SK-N-MC (cell line): ENCODE measurements around the gene CTBP2.

Experiments
- DNase-seq: peaks from one replicate; pipeline ENCODE4 v3.0.0-alpha.2; 2011; ENCODE audit warnings: low read depth, low spot score
- H3K27ac ChIP-seq: fragments of 200-600 bp; sonication (generic); 2 replicates; pipeline ENCODE4 v1.5.1; 2016; ENCODE audit warnings: mixed run types
- H3K36me3 ChIP-seq: fragments of 200-600 bp; sonication (generic); 2 replicates; pipeline ENCODE4 v1.6.1; 2017; ENCODE audit warnings: antibody characterized with exemption, low read length, mixed read lengths; ENCODE audit not compliant: insufficient read depth
- H3K4me3 ChIP-seq: fragments of 200-600 bp; sonication (generic); 2 replicates; pipeline ENCODE4 v1.5.1; 2016
- H3K9ac ChIP-seq: fragments of 200-600 bp; sonication (generic); 2 replicates; pipeline ENCODE4 v1.8.0; 2017; ENCODE audit warnings: mixed run types, mixed read lengths; ENCODE audit not compliant: insufficient read length
- H3K9me3 ChIP-seq: fragments of 200-600 bp; sonication (generic); 2 replicates; pipeline ENCODE4 v1.6.1; 2017; ENCODE audit warnings: low read depth, mild to moderate bottlenecking, antibody characterized with exemption, low read length, moderate library complexity, mixed read lengths
- EZH2 ChIP-seq: fragments of 200-600 bp; sonication (generic); IDR thresholded peaks from one replicate; pipeline ENCODE4 v1.6.1; 2017; ENCODE audit warnings: antibody characterized with exemption
- FOXP2 ChIP-seq: optimal IDR thresholded peaks from 2 replicates; pipeline ENCODE3; 2011; ENCODE audit warnings: mild to moderate bottlenecking, moderate library complexity; ENCODE audit not compliant: insufficient read depth; ENCODE audit errors: extremely low read length, control extremely low read depth
- POLR2AphosphoS5 ChIP-seq: IDR thresholded peaks from 2 replicates; pipeline ENCODE4 v1.6.1; 2012; ENCODE audit warnings: mild to moderate bottlenecking, low read depth, low read length, borderline replicate concordance

CTBP2 gene

GRCh38 chr10:125050383-125050782, 110.0 kb downstream of the CTBP2 start:
- no peak overlapping the region for H3K27ac ChIP-seq
- H3K9ac ChIP-seq, result no peak overlapping the region
- TF ChIP-seq FOXP2, result no peak
- TF ChIP-seq POLR2AphosphoS5, result no peak
- no peak for TF ChIP-seq EZH2
- H3K4me3 ChIP-seq, result no peak overlapping the region
- no peak for DNase-seq
- no peaks in the 10 kb centered on the region for H3K9me3 ChIP-seq
- H3K36me3 ChIP-seq, result no peaks in the 10 kb centered on the region

GRCh38 chr10:125049216-125049881, 111.0 kb downstream of the CTBP2 start:
- no peak overlapping the region for H3K4me3 ChIP-seq
- no peak overlapping the region for H3K9ac ChIP-seq
- no peaks in the 10 kb centered on the region for H3K36me3 ChIP-seq
- TF ChIP-seq FOXP2 (no peak), EZH2 (no peak), POLR2AphosphoS5 (no peak)
- H3K9me3 ChIP-seq, result no peaks in the 10 kb centered on the region
- H3K27ac ChIP-seq, result no peak overlapping the region
- DNase-seq, result no peak

GRCh38 chr10:125048094-125048864, 112.1 kb downstream of the CTBP2 start:
- Histone ChIP-seq H3K27ac (no peak overlapping the region), H3K4me3 (no peak overlapping the region), H3K9ac (no peak overlapping the region), H3K36me3 (no peaks in the 10 kb centered on the region), H3K9me3 (no peaks in the 10 kb centered on the region)
- DNase-seq, result no peak
- no peak for TF ChIP-seq EZH2
- no peak for TF ChIP-seq FOXP2
- TF ChIP-seq POLR2AphosphoS5, result no peak

- no peak overlapping the region for H3K9ac ChIP-seq
- H3K36me3 ChIP-seq, result no peaks in the 10 kb centered on the region
- no peaks in the 10 kb centered on the region for H3K9me3 ChIP-seq
- DNase-seq, result no peak
- H3K27ac ChIP-seq, result peak overlapping the region; percentile 31
- TF ChIP-seq POLR2AphosphoS5, result no peak
- no peak for TF ChIP-seq EZH2
- no peak for TF ChIP-seq FOXP2
- no peak overlapping the region for H3K4me3 ChIP-seq
Measured at GRCh38 chr10:125043841-125044658, 116.3 kb downstream of the CTBP2 start.

- H3K27ac ChIP-seq, result no peak overlapping the region
Measured at GRCh38 chr10:125041856-125042506, 118.4 kb downstream of the CTBP2 start.

GRCh38 chr10:125039354-125039769, 121.0 kb downstream of the CTBP2 start:
- no peak for TF ChIP-seq FOXP2
- TF ChIP-seq EZH2, result no peak
- no peak for TF ChIP-seq POLR2AphosphoS5
- no peak overlapping the region for H3K9ac ChIP-seq
- DNase-seq, result no peak
- no peak overlapping the region for H3K4me3 ChIP-seq
- H3K27ac ChIP-seq, result no peak overlapping the region
- H3K9me3 ChIP-seq, result no peaks in the 10 kb centered on the region
- H3K36me3 ChIP-seq, result no peaks in the 10 kb centered on the region

More at GRCh38 chr10:125041856-125042506, 118.4 kb downstream of the CTBP2 start:
- Histone ChIP-seq H3K4me3 (peak overlapping the region; percentile 33; the same call in 1 of the 2 replicates), H3K9ac (no peak overlapping the region), H3K9me3 (no peaks in the 10 kb centered on the region), H3K36me3 (no peaks in the 10 kb centered on the region)
- DNase-seq, result no peak
- TF ChIP-seq POLR2AphosphoS5 (no peak), EZH2 (no peak), FOXP2 (no peak)

- H3K36me3 ChIP-seq, result no peaks in the 10 kb centered on the region
- no peak for TF ChIP-seq FOXP2
- TF ChIP-seq EZH2, result no peak
- TF ChIP-seq POLR2AphosphoS5, result no peak
- no peak for DNase-seq
- H3K4me3 ChIP-seq, result no peak overlapping the region
- H3K9ac ChIP-seq, result no peak overlapping the region
- H3K9me3 ChIP-seq, result no peaks in the 10 kb centered on the region
- H3K27ac ChIP-seq, result no peak overlapping the region
Measured at GRCh38 chr10:125038637-125039036, 121.7 kb downstream of the CTBP2 start.

- Histone ChIP-seq H3K36me3 (no peaks in the 10 kb centered on the region), H3K4me3 (no peak overlapping the region; the same call in 1 of the 2 replicates), H3K27ac (peak overlapping the region; percentile 78), H3K9ac (peak overlapping the region; percentile 15), H3K9me3 (no peaks in the 10 kb centered on the region)
- TF ChIP-seq POLR2AphosphoS5 (no peak), EZH2 (no peak), FOXP2 (no peak)
- DNase-seq, result no peak
Measured at GRCh38 chr10:125037145-125037877, 123.1 kb downstream of the CTBP2 start.
